Measurements from ENCODE around the gene COMMD3.
"Not testable (repeated sequence)": the region's sequence is repeated elsewhere in the genome, so short reads cannot be mapped to it uniquely, and the experiment has no call there.

Gene COMMD3

DNA sequence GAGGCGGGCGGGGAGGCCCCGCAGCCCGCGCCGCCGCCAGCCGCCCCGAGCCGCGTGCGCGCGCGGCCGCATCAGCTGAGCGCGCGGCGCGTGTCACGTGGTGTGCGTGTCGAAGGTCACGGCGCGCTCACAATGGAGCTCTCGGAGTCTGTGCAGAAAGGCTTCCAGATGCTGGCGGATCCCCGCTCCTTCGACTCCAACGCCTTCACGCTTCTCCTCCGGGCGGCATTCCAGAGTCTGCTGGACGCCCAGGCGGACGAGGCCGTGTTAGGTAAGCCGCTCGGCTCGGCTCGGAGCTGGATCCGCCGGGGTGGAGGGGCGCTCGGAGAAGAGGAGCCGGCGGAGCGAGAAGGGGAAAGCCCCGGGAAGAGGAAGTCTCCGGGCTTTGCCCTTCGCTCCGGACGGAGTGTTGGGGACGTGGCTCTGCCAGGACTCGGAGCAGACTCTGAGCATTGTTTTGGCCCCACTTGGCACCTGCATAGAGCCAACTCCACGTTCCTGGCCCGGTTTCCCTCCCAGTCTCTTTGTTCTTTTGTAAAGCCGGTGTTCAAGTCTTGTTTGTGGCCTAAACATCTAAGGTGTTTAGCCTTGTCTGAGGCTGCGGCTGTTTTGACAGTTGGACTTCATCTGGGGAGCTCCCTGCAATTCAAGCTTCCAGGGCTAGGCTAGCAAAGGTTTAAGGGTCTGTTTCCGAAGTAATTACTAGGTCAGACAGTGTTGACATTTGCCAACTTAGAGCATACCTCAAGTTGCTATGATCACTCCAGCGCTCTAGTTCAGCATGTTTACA is at the start of gene COMMD3:
TSS of gene COMMD3 (plus strand) at position 103 of the 790 bp plus-strand sequence. CDS start at position 133, 30 bp downstream.
- DNase-seq (ENCODE audit: low read depth, low spot score) = peak; percentile 95

DNA sequence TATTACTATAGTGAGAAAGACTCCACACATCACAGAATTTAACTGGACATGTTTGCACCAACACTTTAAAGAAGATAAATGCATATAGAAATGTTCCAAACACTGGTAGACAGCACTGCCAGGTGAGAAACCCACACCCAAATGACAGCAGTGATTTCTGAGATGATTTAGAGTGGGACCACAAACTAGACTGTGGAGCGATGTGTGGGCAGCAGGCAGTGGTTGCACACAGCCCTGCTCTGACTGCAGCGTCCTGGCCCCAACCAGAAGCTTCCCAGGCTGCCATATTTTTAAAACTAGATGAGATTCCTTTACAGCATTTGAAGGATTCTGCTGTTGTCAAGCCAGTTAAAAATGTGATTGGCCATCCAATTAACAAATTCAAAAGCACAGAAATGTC is 47.7 kb upstream of the COMMD3 start:
- DNase-seq (ENCODE audit: low read depth, low spot score) = no peak

DNA sequence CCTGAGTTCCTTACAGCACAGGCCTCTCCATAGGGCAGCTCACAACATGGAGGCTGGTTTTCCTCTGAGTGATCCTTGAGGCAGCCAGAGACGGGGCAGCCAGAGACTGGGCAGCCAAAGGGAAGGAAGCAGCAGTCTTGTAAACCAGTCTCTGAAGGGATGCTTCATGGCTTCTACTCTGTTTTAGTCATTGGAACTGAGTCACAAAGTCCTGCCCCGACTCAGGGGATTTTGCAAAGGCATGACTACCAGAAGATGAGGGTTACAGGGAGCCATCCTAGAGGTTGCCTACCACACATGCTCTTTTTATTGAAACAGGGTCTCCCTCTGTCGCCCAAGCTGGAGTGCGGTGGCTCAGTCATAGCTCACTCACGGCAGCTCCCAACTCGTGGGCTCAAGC is 44.4 kb upstream of the COMMD3 start:
- no peak for DNase-seq (ENCODE audit: low read depth, low spot score)

DNA sequence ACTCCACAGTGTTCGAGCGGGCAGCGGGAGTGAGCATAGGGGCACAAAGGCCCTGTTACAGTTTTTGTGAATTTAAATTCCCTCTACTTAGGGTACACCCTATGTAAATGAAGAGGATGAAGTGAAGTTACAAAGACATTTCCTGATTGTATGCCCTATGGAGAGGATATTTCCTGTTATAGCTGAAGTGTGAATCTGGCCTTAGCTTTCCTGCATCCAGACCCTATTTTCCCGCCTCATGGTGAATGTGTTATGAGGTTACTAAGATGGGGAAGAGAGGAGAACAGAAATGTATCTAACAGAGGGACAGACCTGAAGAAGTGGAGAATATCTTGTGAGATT is 37.8 kb upstream of the COMMD3 start:
- no peak for DNase-seq (ENCODE audit: low read depth, low spot score)

DNA sequence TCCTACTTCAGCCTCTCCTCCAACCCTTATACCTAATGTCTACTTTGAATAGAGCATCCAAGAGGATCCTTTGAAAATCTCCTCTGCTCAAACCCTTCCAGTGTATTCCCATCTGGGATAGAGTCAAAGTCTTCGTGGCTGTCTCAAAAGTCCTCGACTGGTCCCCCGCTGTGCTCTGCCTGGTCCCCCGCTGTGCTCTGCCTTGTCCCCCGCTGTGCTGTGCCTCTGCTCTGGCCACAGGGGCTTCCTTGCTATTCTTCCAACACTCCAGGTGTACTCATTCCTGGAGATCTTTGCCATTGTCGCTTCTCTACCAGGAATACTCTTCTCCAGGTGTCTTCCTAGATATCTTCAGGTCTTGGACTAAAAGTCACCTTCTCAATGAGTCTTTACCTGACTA is 36.1 kb upstream of the COMMD3 start:
- no peak for DNase-seq (ENCODE audit: low read depth, low spot score)

DNA sequence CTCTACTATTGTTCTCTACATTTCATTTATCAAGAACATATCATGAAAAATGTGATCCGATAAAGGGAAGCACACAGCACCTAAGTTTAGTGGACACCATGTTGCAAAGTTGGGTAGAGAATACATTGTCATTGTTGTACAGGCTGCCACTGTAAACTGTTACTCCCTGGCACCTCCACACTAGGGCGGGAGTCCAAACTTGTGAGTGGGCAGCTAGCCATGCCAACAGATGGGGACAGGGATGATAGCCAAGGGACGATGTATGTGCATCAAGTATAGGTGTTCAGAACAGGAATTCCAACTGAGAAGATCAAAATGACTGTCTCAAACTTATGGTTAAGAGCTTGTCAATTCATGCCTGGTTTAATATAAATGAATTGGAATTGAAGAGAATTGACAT is 31.1 kb upstream of the COMMD3 start:
- DNase-seq (ENCODE audit: low read depth, low spot score) = no peak

DNA sequence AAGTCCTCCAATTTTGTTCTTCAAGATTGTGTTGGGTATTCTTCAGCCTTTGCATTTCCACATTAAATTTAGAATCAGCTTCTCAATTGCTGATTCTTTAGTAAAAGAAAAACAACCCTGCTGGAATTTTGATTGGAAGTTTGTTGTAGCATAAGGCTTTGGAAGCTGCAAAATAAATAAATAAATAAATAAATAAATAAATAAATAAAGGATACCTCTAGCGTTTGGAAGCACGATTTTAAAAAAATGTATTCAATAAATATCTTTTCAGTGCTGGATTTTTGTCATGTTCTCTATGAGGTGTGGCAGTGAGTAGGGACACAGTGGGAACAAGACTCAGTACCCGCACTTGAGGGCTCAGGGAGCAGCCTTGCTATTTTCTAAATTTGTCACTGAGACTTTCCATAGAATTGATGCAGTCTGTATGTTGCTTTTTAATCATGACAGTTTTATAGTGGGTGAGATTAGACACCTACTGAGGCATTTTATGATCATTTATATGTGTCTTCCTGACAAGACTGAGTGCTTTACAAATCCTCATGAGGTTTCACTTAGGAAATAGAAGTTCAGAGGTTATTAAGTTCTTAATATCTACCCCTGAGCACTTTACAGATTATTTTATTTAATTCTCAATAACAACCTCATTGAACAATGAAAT is 22.3 kb upstream of the COMMD3 start:
- no peak for DNase-seq (ENCODE audit: low read depth, low spot score)

DNA sequence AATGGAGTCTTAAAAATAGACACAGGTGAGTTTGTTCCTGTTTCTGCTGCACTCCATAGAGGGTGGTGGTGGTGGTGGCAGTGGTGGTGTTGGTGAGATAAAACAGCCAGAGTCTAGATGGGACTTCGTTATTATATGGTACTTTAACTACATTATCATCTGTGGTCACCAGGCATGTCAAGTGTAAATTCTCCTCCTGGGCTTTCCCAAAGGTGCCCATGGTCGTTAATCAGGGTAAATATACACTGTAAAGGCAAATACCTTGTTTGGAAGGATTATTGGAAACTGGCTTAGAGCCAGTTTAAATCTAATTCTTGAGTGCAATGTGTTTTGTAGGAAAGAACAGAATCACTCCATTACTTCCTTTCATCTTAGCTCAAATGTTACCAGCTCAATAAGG is 21.5 kb upstream of the COMMD3 start:
- DNase-seq (ENCODE audit: low read depth, low spot score) = no peak

DNA sequence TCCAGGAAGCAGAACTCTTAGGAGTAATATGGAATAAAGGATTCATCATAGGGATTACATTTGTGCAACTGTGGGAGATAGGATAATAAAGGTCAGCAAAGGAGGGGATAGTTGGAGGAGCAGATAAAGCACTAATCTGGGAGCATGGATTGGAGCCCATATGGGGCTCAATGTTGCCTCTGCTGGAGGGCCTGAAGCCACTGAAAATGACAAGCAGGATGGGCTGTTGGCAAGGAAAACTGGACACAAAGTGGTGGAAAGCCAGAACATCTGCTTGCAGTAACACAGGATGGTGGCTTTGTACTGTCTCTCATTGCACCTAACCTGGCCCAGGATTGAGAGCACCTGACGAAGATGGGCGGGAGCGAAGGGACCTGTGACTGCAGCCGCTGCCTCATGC is 15.0 kb upstream of the COMMD3 start:
- no peak for DNase-seq (ENCODE audit: low read depth, low spot score)

DNA sequence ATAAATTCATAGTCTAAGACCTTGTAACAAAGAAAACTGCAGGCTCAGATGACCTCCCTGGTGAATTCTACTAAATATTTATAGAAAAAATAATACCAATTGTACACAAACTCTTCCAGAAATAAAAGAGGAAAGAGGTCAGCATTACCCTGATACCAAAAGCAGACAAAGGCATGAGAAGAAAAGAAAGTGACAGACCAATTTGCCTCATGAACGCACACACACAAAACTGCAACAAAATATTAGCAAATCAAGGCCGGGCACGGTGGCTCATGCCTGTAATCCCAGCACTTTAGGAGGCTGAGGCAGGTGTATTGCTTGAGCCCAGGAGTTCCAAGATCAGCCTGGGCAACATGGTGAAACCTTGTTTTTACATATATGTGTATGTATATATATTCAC is 12.7 kb upstream of the COMMD3 start:
- no peak for DNase-seq (ENCODE audit: low read depth, low spot score)

DNA sequence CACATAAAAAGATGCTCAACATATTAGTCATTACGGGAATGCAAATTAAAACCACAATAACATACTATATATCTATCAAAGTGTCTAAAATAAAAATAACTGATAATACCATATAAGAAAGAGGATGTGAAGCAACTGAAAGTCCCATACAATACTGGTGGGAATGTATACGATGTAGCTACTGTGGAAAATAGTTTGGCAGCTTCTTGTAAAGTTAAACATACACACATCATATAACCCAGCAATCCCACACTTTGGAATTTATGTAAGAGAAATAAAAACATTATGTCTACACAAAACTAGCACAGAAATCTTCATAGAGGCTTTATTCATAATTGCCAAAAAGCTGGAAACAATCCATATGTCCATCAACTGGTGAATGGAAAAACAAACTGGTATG is 10.5 kb upstream of the COMMD3 start:
- no peak for DNase-seq (ENCODE audit: low read depth, low spot score)

DNA sequence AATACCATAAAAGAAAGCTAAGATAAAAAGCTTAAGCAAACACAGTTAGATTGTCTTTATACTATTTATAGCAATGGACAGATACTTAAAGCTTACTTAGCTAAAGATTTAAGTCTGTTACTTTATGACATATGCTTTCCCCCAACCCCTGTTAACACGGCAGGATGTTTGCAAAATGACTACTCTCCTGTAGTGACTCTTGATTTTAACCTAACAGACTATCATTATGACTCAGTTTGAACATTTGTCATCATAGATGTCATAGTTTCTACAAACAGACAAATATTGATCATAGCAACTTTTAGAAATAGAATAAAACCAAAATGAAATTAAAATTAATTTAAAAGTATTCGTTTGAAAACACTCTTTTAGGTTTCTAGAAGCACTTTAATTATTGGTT is 7.8 kb upstream of the COMMD3 start:
- DNase-seq (ENCODE audit: low read depth, low spot score) = no peak

DNA sequence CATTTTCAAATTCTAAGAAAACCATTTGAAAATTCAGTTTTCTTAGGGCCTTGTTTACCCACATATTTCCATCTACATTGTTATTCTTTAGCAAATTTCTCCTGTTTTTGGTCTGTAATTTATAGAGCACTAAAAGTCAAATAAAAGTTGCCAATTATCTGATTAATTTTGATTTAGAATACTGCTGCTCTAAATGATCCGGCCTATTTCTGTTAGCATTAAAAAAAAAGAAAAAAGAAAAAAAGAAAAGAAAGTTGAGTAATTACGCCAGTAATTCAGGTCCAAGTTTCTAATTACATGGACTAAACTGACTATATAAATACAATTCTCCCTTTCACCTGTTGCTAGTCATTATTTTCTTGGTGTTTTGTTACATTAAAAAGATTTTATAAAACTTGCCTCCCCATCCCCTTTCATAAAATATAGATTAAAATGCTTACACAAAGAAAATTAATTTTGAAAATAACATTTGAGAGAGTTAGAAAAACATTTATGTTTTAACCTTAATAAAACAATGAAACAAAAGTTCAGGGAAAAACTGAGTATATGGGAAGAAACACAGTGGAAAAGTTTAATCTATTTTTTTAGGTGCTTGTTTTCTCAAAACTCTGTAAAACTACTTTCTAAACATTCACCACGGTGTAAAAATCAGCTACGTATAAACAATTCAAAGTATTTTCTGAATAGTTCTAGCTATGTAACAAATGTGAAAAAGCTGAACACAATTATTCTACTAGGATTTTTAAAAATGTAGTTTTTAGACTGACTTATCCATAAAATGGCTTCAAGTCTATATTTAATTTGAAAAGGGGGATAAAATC is 6.8 kb upstream of the COMMD3 start:
- DNase-seq (ENCODE audit: low read depth, low spot score) = no peak

DNA sequence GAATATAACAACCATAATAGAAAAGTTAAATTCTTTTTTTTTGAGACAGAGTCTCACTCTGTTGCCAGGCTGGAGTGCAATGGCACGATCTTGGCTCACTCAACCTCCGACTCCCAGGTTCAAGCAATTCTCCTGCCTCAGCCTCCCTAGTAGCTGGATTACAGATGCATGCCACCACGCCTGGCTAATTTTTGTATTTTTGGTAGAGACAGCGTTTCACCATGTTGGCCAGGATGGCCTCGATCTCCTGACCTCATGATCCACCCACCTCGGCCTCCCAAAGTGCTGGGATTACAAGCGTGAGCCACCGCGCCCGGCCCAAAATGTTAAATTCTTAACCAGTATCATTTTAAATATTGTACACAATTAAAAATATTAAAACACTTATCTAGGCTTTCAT is 6.2 kb upstream of the COMMD3 start:
- not testable (repeated sequence) for DNase-seq (ENCODE audit: low read depth, low spot score)

DNA sequence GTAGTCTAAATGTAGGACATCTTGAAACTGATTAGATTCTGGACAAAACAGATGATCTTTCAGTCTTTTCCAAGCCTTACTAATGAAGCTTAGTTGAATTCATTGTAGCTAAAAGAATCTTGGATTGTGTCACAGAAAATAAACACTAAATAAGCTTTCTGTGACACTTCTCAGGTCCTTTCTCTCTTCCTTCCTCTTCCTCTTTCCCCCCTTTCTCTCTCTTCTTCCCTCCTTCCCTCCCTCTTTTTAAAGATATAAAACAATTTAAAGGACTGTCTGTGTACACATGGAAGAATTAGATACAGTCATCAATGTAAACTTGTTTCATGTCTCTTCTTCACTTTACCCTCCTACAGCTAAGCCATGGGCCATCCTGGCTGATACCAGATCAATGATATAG is 5.3 kb upstream of the COMMD3 start:
- no peak for DNase-seq (ENCODE audit: low read depth, low spot score)

DNA sequence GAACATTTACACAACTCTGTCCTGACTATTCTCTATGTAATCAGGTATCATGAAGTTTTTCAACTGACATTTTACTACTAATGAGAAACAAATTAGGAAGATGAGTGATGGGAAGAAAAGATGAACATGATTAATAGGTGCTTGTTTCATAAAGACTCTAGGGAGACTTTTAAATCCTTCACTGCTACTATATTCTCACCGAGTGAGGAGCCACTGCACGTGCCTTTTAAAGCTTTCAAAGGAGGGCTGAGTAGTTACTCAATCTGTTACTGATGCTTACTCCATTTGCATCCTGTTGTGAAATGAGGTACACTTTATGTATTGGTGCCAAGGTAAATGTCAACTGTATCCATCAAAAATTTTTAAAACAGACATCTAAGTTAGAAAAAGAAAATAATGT is 1.3 kb upstream of the COMMD3 start:
- no peak for DNase-seq (ENCODE audit: low read depth, low spot score)

DNA sequence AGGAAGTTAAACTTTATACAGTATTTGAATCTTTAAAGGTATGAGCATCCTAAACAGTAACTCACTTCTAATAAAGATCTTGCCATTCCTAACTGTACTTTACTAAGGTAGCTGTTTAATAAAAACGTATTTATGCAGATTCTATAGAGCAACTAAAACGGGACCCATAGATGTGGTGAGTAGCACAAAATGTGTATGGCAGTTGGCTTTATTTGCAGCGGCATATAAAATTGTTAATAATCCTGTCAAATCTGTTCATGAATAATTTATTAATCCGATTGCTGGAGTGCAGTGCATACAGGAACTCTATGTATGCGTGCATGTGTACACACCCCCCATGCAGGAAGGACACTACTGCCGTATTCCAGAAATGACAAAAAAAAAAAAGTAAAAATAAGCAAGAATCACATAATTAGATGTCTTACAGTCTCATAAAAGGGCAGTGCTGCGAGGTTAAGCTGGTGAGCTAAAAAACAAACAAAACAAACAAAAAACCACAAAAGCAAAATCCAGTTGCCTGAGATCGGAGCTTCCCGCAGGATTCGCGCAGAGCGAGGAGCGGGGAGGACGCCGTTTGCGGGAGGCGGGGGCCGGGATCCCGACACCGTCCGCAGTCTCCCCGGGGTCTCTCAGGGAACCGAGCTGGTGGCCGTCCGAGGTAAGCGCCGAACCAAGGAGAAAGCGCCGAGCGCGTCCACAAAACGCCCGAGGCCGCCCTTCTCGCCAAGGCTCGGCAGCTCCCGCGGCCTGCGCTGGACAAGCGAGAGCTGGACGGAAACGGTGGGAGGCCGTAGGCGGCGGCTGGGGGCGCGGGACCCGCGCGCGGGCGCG is 518 bp upstream of the COMMD3 start:
- DNase-seq (ENCODE audit: low read depth, low spot score) = no peak

DNA sequence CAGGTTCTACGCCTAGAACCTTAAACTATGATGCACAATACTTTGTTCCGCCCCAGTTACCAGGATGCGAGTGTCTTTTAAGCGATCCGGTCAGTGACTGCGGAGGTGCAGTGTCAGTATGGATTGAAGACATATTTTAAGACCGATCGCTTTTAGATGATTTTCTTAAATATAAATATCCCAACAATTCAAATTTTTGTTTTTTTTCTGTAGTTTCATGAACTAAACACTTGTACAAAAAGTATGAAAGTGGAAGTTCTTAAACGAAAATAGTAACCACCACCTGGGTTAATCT is 835 bp downstream of the COMMD3 start:
- DNase-seq (ENCODE audit: low read depth, low spot score) = no peak

DNA sequence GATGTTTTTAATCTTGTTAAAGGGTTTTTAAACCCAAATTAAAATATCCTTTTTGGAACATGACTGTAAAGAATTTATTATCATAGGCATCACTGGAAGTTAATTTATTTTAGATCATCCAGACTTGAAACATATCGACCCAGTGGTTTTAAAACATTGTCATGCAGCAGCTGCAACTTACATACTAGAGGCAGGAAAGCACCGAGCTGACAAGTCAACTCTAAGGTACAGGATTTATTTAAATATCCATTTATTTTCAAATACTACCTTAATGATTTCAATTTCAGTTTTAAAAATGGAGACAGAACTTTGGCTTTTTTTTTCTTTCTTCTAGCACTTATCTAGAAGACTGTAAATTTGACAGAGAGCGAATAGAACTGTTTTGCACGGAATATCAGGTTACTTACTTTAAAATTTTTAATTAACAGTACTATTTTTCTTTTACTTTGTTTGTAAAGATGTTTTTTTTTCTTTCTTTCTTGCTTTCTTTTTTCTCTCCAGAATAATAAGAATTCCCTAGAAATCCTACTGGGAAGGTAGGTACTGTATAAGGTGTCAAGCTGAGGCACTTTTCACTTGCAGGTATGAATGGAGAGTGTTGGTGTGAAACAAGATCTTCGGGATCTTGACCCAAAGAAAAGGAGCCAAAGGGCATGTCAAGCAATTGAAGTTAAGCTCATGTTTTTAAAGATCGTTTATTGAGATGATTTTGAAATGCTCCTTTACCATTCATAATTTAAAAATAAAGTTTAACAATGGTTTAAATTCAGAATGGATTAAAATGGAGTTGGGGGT is 1.8 kb downstream of the COMMD3 start:
- no peak for DNase-seq (ENCODE audit: low read depth, low spot score)

DNA sequence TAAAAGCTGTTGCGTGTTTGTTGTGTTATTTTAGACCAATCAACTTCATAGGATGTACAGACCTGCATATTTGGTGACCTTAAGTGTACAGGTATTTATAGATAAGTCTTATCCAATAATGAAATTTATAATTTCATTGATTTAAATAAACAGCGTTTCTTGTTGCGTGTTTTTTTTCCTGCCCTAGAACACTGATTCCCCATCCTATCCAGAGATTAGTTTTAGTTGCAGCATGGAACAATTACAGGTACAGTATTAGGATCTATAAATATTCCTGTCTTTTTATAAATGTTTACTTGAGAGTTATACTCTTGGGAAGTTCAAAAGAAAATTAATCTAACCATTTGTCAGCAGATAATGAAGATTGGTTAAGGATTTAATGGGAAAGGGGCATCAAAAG is 2.6 kb downstream of the COMMD3 start:
- DNase-seq (ENCODE audit: low read depth, low spot score) = no peak

DNA sequence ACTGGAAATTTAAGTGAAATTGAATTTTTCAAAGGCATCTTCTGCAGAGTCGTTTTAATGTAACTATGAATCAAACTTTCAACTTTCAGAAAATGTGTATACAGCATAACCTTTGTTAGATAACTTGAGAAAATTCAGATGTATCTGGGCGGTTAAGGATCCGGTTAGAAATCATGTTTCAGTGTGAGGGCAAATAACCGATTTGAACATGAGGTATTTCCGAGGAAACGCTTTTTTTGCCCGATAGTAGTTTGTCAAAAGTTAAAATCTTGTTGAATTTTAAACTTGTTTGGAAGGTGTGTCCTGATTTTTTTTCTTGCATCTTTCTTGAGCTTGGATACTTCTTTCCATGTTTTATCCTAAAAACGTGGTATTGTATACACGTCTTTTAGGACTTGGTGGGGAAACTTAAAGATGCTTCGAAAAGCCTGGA is 3.4 kb downstream of the COMMD3 start:
- no peak for DNase-seq (ENCODE audit: low read depth, low spot score)
